GM12874 (cell line): ENCODE results near the gene RMDN3.

Source experiments
- TF ChIP-seq, protein P1 (sequence below): IDR thresholded peaks from 2 replicates; pipeline ENCODE4 v1.5.1; 2011; ENCODE audit warnings: low read depth, mild to moderate bottlenecking, control low read depth, low read length, moderate library complexity; ENCODE audit not compliant: insufficient read depth

Gene RMDN3

GRCh38 chr15:40754883-40755811 is at the start of gene RMDN3:
RMDN3 (minus strand) TSS chr15:40755254; CDS start chr15:40754783, 471 bp downstream.
- TF ChIP-seq, protein P1, sequence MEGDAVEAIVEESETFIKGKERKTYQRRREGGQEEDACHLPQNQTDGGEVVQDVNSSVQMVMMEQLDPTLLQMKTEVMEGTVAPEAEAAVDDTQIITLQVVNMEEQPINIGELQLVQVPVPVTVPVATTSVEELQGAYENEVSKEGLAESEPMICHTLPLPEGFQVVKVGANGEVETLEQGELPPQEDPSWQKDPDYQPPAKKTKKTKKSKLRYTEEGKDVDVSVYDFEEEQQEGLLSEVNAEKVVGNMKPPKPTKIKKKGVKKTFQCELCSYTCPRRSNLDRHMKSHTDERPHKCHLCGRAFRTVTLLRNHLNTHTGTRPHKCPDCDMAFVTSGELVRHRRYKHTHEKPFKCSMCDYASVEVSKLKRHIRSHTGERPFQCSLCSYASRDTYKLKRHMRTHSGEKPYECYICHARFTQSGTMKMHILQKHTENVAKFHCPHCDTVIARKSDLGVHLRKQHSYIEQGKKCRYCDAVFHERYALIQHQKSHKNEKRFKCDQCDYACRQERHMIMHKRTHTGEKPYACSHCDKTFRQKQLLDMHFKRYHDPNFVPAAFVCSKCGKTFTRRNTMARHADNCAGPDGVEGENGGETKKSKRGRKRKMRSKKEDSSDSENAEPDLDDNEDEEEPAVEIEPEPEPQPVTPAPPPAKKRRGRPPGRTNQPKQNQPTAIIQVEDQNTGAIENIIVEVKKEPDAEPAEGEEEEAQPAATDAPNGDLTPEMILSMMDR: no peak

- TF ChIP-seq, protein P1: 0 out of 2 replicates have a peak, but pooled peaks have one; percentile 8
Observed at GRCh38 chr15:40803688-40804087, 48.6 kb upstream of the RMDN3 start.

DNA sequence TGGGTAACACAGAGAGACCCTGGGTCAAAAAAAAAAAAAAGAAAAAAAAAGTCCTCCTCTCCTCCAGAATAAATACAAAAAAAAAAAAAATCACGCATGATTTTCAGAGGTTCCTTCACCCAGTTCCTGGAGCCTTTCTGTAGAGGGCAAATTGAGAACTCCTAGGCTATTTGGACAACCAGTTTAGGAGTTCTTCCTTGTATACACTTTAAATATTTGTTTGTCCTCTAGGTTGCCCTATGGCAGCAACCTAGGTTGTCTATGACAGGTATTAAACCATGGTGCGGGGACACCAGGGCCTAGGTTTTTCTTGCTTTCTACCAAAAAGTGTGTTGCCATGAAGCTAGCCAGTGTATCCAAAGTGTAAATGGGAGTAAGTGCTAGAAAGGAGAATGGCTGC is 48.0 kb upstream of the RMDN3 start:
- TF ChIP-seq, protein P1: no peak

GRCh38 chr15:40799523-40799922 is 44.5 kb upstream of the RMDN3 start:
- TF ChIP-seq, protein P1: no peak

GRCh38 chr15:40796512-40796911 is 41.5 kb upstream of the RMDN3 start:
- TF ChIP-seq, protein P1: no peak

- TF ChIP-seq, protein P1: no peak
Observed at GRCh38 chr15:40796041-40796440, 41.0 kb upstream of the RMDN3 start.

- TF ChIP-seq, protein P1: no peak
Observed at GRCh38 chr15:40793216-40793989, 38.3 kb upstream of the RMDN3 start.
